ENCODE measurements around the gene ZNF620.

DNA sequence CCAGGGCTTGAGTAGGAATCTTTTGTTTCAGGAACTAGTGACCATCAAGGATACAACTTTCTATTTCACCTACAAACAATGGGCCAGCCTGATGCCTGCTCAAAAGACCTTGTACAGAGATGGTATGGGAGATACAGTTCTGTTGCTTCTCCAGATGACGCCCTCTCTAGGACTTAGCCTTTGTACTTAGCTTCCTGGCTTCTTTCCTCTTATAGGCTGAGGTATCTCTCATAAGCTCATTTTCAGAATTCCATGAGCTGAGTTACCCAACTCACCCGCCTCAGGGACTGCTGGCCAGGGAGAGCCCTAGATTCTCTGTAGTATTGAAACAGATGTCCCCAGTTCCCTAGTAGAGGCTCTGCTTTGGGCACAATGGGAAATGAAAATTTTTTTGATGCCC, 8.6 kb upstream of the ZNF620 start:
- TF ChIP-seq, protein P1, sequence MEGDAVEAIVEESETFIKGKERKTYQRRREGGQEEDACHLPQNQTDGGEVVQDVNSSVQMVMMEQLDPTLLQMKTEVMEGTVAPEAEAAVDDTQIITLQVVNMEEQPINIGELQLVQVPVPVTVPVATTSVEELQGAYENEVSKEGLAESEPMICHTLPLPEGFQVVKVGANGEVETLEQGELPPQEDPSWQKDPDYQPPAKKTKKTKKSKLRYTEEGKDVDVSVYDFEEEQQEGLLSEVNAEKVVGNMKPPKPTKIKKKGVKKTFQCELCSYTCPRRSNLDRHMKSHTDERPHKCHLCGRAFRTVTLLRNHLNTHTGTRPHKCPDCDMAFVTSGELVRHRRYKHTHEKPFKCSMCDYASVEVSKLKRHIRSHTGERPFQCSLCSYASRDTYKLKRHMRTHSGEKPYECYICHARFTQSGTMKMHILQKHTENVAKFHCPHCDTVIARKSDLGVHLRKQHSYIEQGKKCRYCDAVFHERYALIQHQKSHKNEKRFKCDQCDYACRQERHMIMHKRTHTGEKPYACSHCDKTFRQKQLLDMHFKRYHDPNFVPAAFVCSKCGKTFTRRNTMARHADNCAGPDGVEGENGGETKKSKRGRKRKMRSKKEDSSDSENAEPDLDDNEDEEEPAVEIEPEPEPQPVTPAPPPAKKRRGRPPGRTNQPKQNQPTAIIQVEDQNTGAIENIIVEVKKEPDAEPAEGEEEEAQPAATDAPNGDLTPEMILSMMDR (conservative IDR thresholded peaks at IDR 0.05; ENCODE audit: low read depth in 2 of 2) = no peak
- no peak for TF ChIP-seq POLR2AphosphoS5 (IDR thresholded peaks at IDR 0.05; ENCODE audit: low read depth)

Measured in GM23338 (cell line).